GM10847 (cell line): ENCODE results near the gene CCDC9B.

Experiments used
- POLR2A ChIP-seq: IDR thresholded peaks from 2 replicates; pipeline ENCODE4 v1.6.1; 2011; ENCODE audit not compliant: insufficient read length; ENCODE audit errors: extremely low read depth

CCDC9B gene

GRCh38 chr15:40340740-40341400, at the start of gene CCDC9B:
CCDC9B (minus strand) TSS chr15:40340939; CDS start chr15:40340819, 120 bp downstream.
- TF ChIP-seq POLR2A: no peak

- no peak for TF ChIP-seq POLR2A
Observed at GRCh38 chr15:40389824-40390595, 49.3 kb upstream of the CCDC9B start.

- TF ChIP-seq POLR2A: no peak
Observed at GRCh38 chr15:40388941-40389823, 48.4 kb upstream of the CCDC9B start.

- no peak for TF ChIP-seq POLR2A
Observed at GRCh38 chr15:40386480-40386879, 45.7 kb upstream of the CCDC9B start.

- TF ChIP-seq POLR2A: peak; percentile 50
Observed at GRCh38 chr15:40382580-40383456, 42.1 kb upstream of the CCDC9B start, which contains the start of gene KNSTRN. KNSTRN (plus strand) TSS chr15:40382721; CDS start chr15:40382836, 115 bp downstream.

- TF ChIP-seq POLR2A: no peak
Observed at GRCh38 chr15:40381818-40382529, 41.2 kb upstream of the CCDC9B start.

- no peak for TF ChIP-seq POLR2A
Observed at GRCh38 chr15:40380636-40381035, 39.9 kb upstream of the CCDC9B start.

- TF ChIP-seq POLR2A: no peak
Observed at GRCh38 chr15:40379853-40380252, 39.1 kb upstream of the CCDC9B start.

GRCh38 chr15:40379374-40379773, 38.6 kb upstream of the CCDC9B start:
- no peak for TF ChIP-seq POLR2A

GRCh38 chr15:40377606-40378005, 36.9 kb upstream of the CCDC9B start:
- no peak for TF ChIP-seq POLR2A

- TF ChIP-seq POLR2A: no peak
Observed at GRCh38 chr15:40372981-40373380, 32.2 kb upstream of the CCDC9B start.

- TF ChIP-seq POLR2A: no peak
Observed at GRCh38 chr15:40369971-40370370, 29.2 kb upstream of the CCDC9B start.

GRCh38 chr15:40369474-40369869, 28.7 kb upstream of the CCDC9B start:
- no peak for TF ChIP-seq POLR2A
